ENCODE data around the gene MID1IP1. TPM values are rescaled to one million over a fixed set of nuclear protein-coding genes. Genes with fewer than 3 reads are reported as not detected.

MID1IP1 gene
- total and polyA plus RNA-seq, 2 donors: 20.5 to 105 TPM

- DNase-seq (ENCODE audit: extremely low spot score): no peak
- Histone ChIP-seq H3K4me3 (ENCODE audit: low read depth, low read length) (no peak overlapping the region), H3K4me1 (ENCODE audit: insufficient read depth) (no peaks in the 10 kb centered on the region), H3K27ac (ENCODE audit: low read depth) (no peak overlapping the region), H3K36me3 (ENCODE audit: insufficient read depth) (no peaks in the 10 kb centered on the region)
- WGBS: 83% methylated on average over 2 of the region's 2 CpGs
Observed at GRCh38 chrX:38837389-38837788, 36.1 kb downstream of the MID1IP1 start.

GRCh38 chrX:38839277-38839676 is 38.0 kb downstream of the MID1IP1 start:
- no peak for DNase-seq (ENCODE audit: extremely low spot score)
- WGBS: 91% methylated on average over 3 of the region's 3 CpGs
- Histone ChIP-seq H3K4me1 (ENCODE audit: insufficient read depth) (no peaks in the 10 kb centered on the region), H3K36me3 (ENCODE audit: insufficient read depth) (no peaks in the 10 kb centered on the region), H3K4me3 (ENCODE audit: low read depth, low read length) (no peak overlapping the region), H3K27ac (ENCODE audit: low read depth) (no peak overlapping the region)

- 86% methylated on average over 1 of the region's 1 CpG for WGBS
Observed at GRCh38 chrX:38839944-38840343, 38.7 kb downstream of the MID1IP1 start.

GRCh38 chrX:38841750-38842149 is 40.5 kb downstream of the MID1IP1 start:
- H3K27ac ChIP-seq (ENCODE audit: low read depth): no peak overlapping the region
- no peak for DNase-seq (ENCODE audit: extremely low spot score)
- 45% methylated on average over 2 of the region's 2 CpGs for WGBS
- H3K36me3 ChIP-seq (ENCODE audit: insufficient read depth): no peaks in the 10 kb centered on the region
- H3K4me1 ChIP-seq (ENCODE audit: insufficient read depth): no peaks in the 10 kb centered on the region
- no peak overlapping the region for H3K4me3 ChIP-seq (ENCODE audit: low read depth, low read length)

More at GRCh38 chrX:38839944-38840343, 38.7 kb downstream of the MID1IP1 start:
- Histone ChIP-seq H3K36me3 (ENCODE audit: insufficient read depth) (no peaks in the 10 kb centered on the region), H3K4me1 (ENCODE audit: insufficient read depth) (no peaks in the 10 kb centered on the region), H3K27ac (ENCODE audit: low read depth) (no peak overlapping the region), H3K4me3 (ENCODE audit: low read depth, low read length) (no peak overlapping the region)
- DNase-seq (ENCODE audit: extremely low spot score): no peak

- DNase-seq (ENCODE audit: extremely low spot score): no peak
- WGBS: 85% methylated on average over 4 of the region's 4 CpGs
- no peak overlapping the region for H3K4me3 ChIP-seq (ENCODE audit: low read depth, low read length)
Observed at GRCh38 chrX:38845426-38845825, 44.2 kb downstream of the MID1IP1 start.

GRCh38 chrX:38847206-38847902 is 46.1 kb downstream of the MID1IP1 start:
- Histone ChIP-seq H3K4me1 (ENCODE audit: insufficient read depth) (no peaks in the 10 kb centered on the region), H3K36me3 (ENCODE audit: insufficient read depth) (no peaks in the 10 kb centered on the region), H3K27ac (ENCODE audit: low read depth) (no peak overlapping the region), H3K4me3 (ENCODE audit: low read depth, low read length) (no peak overlapping the region)
- WGBS: 86% methylated on average over 5 of the region's 5 CpGs
- DNase-seq (ENCODE audit: extremely low spot score): no peak

More at GRCh38 chrX:38845426-38845825, 44.2 kb downstream of the MID1IP1 start:
- Histone ChIP-seq H3K4me1 (ENCODE audit: insufficient read depth) (no peaks in the 10 kb centered on the region), H3K36me3 (ENCODE audit: insufficient read depth) (no peaks in the 10 kb centered on the region), H3K27ac (ENCODE audit: low read depth) (no peak overlapping the region)

- WGBS: 67% methylated on average over 1 of the region's 1 CpG
- no peak overlapping the region for H3K27ac ChIP-seq (ENCODE audit: low read depth)
- H3K36me3 ChIP-seq (ENCODE audit: insufficient read depth): no peaks in the 10 kb centered on the region
- no peaks in the 10 kb centered on the region for H3K4me1 ChIP-seq (ENCODE audit: insufficient read depth)
- H3K4me3 ChIP-seq (ENCODE audit: low read depth, low read length): no peak overlapping the region
- no peak for DNase-seq (ENCODE audit: extremely low spot score)
Observed at GRCh38 chrX:38847903-38848230, 46.6 kb downstream of the MID1IP1 start.

- H3K27ac ChIP-seq (ENCODE audit: low read depth): no peak overlapping the region
- WGBS: 91% methylated on average over 7 of the region's 7 CpGs
- no peaks in the 10 kb centered on the region for H3K4me1 ChIP-seq (ENCODE audit: insufficient read depth)
- H3K4me3 ChIP-seq (ENCODE audit: low read depth, low read length): no peak overlapping the region
- no peak for DNase-seq (ENCODE audit: extremely low spot score)
- no peaks in the 10 kb centered on the region for H3K36me3 ChIP-seq (ENCODE audit: insufficient read depth)
Observed at GRCh38 chrX:38848671-38849455, 47.6 kb downstream of the MID1IP1 start.

GRCh38 chrX:38850807-38851544 is 49.7 kb downstream of the MID1IP1 start:
- H3K36me3 ChIP-seq (ENCODE audit: insufficient read depth): no peaks in the 10 kb centered on the region
- H3K27ac ChIP-seq (ENCODE audit: low read depth): no peak overlapping the region
- DNase-seq (ENCODE audit: extremely low spot score): no peak
- 90% methylated on average over 6 of the region's 6 CpGs for WGBS
- no peak overlapping the region for H3K4me3 ChIP-seq (ENCODE audit: low read depth, low read length)
- no peaks in the 10 kb centered on the region for H3K4me1 ChIP-seq (ENCODE audit: insufficient read depth)

- Histone ChIP-seq H3K4me1 (ENCODE audit: insufficient read depth) (no peaks in the 10 kb centered on the region), H3K27ac (ENCODE audit: low read depth) (no peak overlapping the region), H3K36me3 (ENCODE audit: insufficient read depth) (no peaks in the 10 kb centered on the region), H3K4me3 (ENCODE audit: low read depth, low read length) (no peak overlapping the region)
- WGBS: 76% methylated on average over 3 of the region's 3 CpGs
- no peak for DNase-seq (ENCODE audit: extremely low spot score)
Observed at GRCh38 chrX:38854305-38854704, 53.0 kb downstream of the MID1IP1 start.

Other genes with a start within 250 kb of the MID1IP1 start
- 14.1 TPM for gene TSPAN7, start 239.9 kb upstream of the MID1IP1 start, total RNA-seq
- 72.0 TPM for gene TSPAN7, start 239.9 kb upstream of the MID1IP1 start, polyA plus RNA-seq